GM23338 (cell line): ENCODE results near the gene LOXHD1. TPM values are rescaled to one million over a fixed set of nuclear protein-coding genes. Genes with fewer than 3 reads are reported as not detected.

Source experiments
- ATAC-seq: fragments of 200-7000 bp; cut with Tn5 transposase; 3 replicates; pipeline ENCODE4 v1.9.1; 2020
- DNase-seq: peaks from one replicate; pipeline ENCODE4 v3.0.0-alpha.2; 2015; ENCODE audit warnings: low spot score
- H2AFZ ChIP-seq: fragments of 200-600 bp; sonication (generic); 2 replicates; pipeline ENCODE4 v1.8.0; 2016; ENCODE audit warnings: antibody characterized with exemption, mild to moderate bottlenecking, moderate library complexity
- H3F3A ChIP-seq: fragments of 200-600 bp; sonication (generic); replicated peaks from 2 replicates; pipeline ENCODE4 v1.8.0; 2017; ENCODE audit warnings: antibody characterized with exemption, mixed run types, low read depth
- H3K27ac ChIP-seq: fragments of 200-600 bp; sonication (generic); 2 replicates; pipeline ENCODE4 v1.6.1; 2016; ENCODE audit warnings: low read depth
- H3K27me3 ChIP-seq: fragments of 200-600 bp; sonication (generic); 2 replicates; pipeline ENCODE4 v1.8.0; 2016; ENCODE audit warnings: mild to moderate bottlenecking, mixed run types, moderate library complexity; ENCODE audit not compliant: insufficient read depth
- H3K36me3 ChIP-seq: fragments of 200-600 bp; sonication (generic); 2 replicates; pipeline ENCODE4 v1.8.0; 2016; ENCODE audit warnings: mild to moderate bottlenecking; ENCODE audit not compliant: insufficient read depth
- H3K4me1 ChIP-seq: fragments of 200-600 bp; sonication (generic); 2 replicates; pipeline ENCODE4 v1.8.0; 2016; ENCODE audit warnings: mild to moderate bottlenecking, moderate library complexity; ENCODE audit not compliant: insufficient read depth
- H3K4me2 ChIP-seq: fragments of 200-600 bp; sonication (generic); 2 replicates; pipeline ENCODE4 v1.7.1; 2017; ENCODE audit warnings: mixed run types
- H3K4me3 ChIP-seq: fragments of 200-600 bp; sonication (generic); 2 replicates; pipeline ENCODE4 v1.6.1; 2016; ENCODE audit warnings: mixed run types
- H3K79me2 ChIP-seq: fragments of 200-600 bp; sonication (generic); replicated peaks from 2 replicates; pipeline ENCODE4 v1.8.0; 2017; ENCODE audit warnings: mild to moderate bottlenecking; ENCODE audit not compliant: insufficient read depth
- H3K9me2 ChIP-seq: fragments of 200-600 bp; sonication (generic); 2 replicates; pipeline ENCODE4 v1.8.0; 2017; ENCODE audit not compliant: insufficient read depth
- H4K20me1 ChIP-seq: fragments of 200-600 bp; sonication (generic); replicated peaks from 2 replicates; pipeline ENCODE4 v1.8.0; 2017; ENCODE audit warnings: mild to moderate bottlenecking; ENCODE audit not compliant: insufficient read depth
- H3K27ac Mint-ChIP-seq: 2 replicates; pipeline ENCODE4 v1.8.0; 2020; ENCODE audit warnings: inconsistent platforms, mild to moderate bottlenecking, moderate library complexity, mixed read lengths
- H3K27me3 Mint-ChIP-seq: 3 replicates; pipeline ENCODE4 v1.8.0; 2022; ENCODE audit warnings: low read depth, mild to moderate bottlenecking, moderate library complexity, mixed read lengths, inconsistent platforms; ENCODE audit not compliant: insufficient read depth, poor library complexity
- H3K36me3 Mint-ChIP-seq: 3 replicates; pipeline ENCODE4 v1.8.0; 2021; ENCODE audit warnings: low read depth, mild to moderate bottlenecking, inconsistent platforms, moderate library complexity, mixed read lengths
- H3K4me1 Mint-ChIP-seq: 3 replicates; pipeline ENCODE4 v1.8.0; 2020; ENCODE audit warnings: mild to moderate bottlenecking, inconsistent platforms, mixed read lengths
- H3K4me3 Mint-ChIP-seq: 3 replicates; pipeline ENCODE4 v1.8.0; 2021; ENCODE audit warnings: moderate library complexity, mild to moderate bottlenecking, inconsistent platforms, mixed read lengths
- H3K9me3 Mint-ChIP-seq: 3 replicates; pipeline ENCODE4 v1.8.0; 2020; ENCODE audit warnings: moderate library complexity, mild to moderate bottlenecking, inconsistent platforms, mixed read lengths
- CREB1 ChIP-seq: fragments of 250-450 bp; sonication (Bioruptor Pico); IDR thresholded peaks from 2 replicates; pipeline ENCODE4 v1.5.0; 2020; ENCODE audit warnings: low read depth, mild to moderate bottlenecking, moderate library complexity
- EZH2phosphoT487 ChIP-seq: fragments of 200-600 bp; sonication (generic); IDR thresholded peaks from one replicate; pipeline ENCODE4 v1.8.1; 2018; ENCODE audit warnings: antibody characterized with exemption; ENCODE audit not compliant: unreplicated experiment
- JUNB ChIP-seq: IDR thresholded peaks from one replicate; pipeline ENCODE4 v1.6.1; 2016; ENCODE audit warnings: antibody characterized with exemption; ENCODE audit not compliant: unreplicated experiment
- POLR2AphosphoS5 ChIP-seq: IDR thresholded peaks from 2 replicates; pipeline ENCODE4 v1.6.1; 2016; ENCODE audit warnings: antibody characterized with exemption, low read depth
- STAT1 ChIP-seq: IDR thresholded peaks from one replicate; pipeline ENCODE4 v1.6.1; 2016; ENCODE audit warnings: antibody characterized with exemption; ENCODE audit not compliant: unreplicated experiment
- ZNF114 ChIP-seq: fragments of 250-450 bp; sonication (Bioruptor Pico); IDR thresholded peaks from 2 replicates; pipeline ENCODE4 v1.5.0; 2020; ENCODE audit warnings: mild to moderate bottlenecking, moderate library complexity
- ZNF331 ChIP-seq: fragments of 250-450 bp; sonication (Bioruptor Pico); IDR thresholded peaks from 2 replicates; pipeline ENCODE4 v1.5.0; 2020; ENCODE audit warnings: low read depth, mild to moderate bottlenecking, moderate library complexity
- polyA plus RNA-seq: library from polyadenylated mRNA; unstranded; fragments of >200 nt; fragmentation: Nextera tagmentation; extraction: Ambion mirVana; gene quantifications from 2 replicates; pipeline ENCODE4 v1.2.1, GENCODE V29; 2016
- total RNA-seq: library from RNA; depleted of rRNA; stranded (reverse); fragments of >200 nt; shearing (Covaris generic); gene quantifications from 2 replicates; pipeline ENCODE4 v1.2.3, GENCODE V29; 2014
- TF ChIP-seq, protein P1 (sequence below), 2 experiments: fragments of 200-600 bp in 1 of 2; sonication (generic) in 1 of 2; conservative IDR thresholded peaks; 2 replicates each; pipeline versions ENCODE4 v1.5.1 to v1.6.1; 2016 to 2017; ENCODE audit warnings: antibody characterized with exemption in 2 of 2, low read depth in 2 of 2, mild to moderate bottlenecking in 2 of 2, moderate library complexity in 1 of 2
- TF ChIP-seq, protein P2 (sequence below): IDR thresholded peaks from one replicate; pipeline ENCODE4 v1.6.1; 2018; ENCODE audit warnings: antibody characterized with exemption; ENCODE audit not compliant: unreplicated experiment
- TF ChIP-seq, protein P3 (sequence below): fragments of 250-450 bp; sonication (Bioruptor Pico); IDR thresholded peaks from 2 replicates; pipeline ENCODE4 v1.5.0; 2020; ENCODE audit warnings: mild to moderate bottlenecking, moderate library complexity

The LOXHD1 gene
- total and polyA plus RNA-seq, 2 experiments from 2014 or later, result 0.17 TPM; not detected in 1

DNA sequence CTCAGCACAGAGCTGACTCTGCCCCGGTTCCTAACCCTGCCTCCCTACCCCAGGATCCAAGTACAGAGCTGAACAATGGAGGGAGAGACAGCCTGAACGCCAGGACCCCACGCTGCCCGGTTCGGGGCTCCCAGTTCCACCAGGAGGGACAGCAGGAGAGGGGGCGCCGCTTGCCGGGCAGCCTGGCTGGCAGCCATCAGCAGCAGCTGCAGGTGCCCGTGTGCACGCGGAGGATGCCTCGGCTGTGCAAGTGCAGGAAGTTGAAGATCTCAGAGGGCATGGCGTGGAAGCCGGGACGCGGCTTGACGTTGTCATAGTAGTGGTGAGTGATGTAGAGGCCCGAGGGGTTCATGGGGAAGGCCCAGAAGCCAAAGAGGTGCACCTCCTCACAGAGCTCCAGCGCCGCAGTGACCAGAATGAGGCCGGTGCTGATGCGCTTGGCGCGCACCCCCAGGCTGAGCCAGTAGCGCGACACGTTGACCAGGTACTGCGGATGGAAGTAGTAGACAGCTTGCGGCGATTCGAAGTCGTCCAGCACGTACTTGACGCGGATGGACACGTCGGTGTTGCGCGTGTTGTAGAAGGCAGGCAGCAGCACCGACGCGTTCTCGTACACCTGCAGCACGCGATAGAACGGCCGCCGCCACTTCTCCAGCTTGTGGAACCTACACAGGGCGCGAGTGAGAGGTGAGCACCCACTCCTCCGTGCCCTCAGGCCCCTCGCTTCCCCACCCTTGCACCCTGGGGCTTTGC, 23.0 kb upstream of the LOXHD1 start (continued):
- TF ChIP-seq, protein P1, sequence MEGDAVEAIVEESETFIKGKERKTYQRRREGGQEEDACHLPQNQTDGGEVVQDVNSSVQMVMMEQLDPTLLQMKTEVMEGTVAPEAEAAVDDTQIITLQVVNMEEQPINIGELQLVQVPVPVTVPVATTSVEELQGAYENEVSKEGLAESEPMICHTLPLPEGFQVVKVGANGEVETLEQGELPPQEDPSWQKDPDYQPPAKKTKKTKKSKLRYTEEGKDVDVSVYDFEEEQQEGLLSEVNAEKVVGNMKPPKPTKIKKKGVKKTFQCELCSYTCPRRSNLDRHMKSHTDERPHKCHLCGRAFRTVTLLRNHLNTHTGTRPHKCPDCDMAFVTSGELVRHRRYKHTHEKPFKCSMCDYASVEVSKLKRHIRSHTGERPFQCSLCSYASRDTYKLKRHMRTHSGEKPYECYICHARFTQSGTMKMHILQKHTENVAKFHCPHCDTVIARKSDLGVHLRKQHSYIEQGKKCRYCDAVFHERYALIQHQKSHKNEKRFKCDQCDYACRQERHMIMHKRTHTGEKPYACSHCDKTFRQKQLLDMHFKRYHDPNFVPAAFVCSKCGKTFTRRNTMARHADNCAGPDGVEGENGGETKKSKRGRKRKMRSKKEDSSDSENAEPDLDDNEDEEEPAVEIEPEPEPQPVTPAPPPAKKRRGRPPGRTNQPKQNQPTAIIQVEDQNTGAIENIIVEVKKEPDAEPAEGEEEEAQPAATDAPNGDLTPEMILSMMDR (conservative IDR thresholded peaks at IDR 0.05; ENCODE audit: low read depth in 2 of 2), result no peak
- TF ChIP-seq STAT1 (no peak), JUNB (no peak), POLR2AphosphoS5 (no peak), EZH2phosphoT487 (no peak), CREB1 (CRISPR knock-in tag) (no peak)
- TF ChIP-seq, protein P2, sequence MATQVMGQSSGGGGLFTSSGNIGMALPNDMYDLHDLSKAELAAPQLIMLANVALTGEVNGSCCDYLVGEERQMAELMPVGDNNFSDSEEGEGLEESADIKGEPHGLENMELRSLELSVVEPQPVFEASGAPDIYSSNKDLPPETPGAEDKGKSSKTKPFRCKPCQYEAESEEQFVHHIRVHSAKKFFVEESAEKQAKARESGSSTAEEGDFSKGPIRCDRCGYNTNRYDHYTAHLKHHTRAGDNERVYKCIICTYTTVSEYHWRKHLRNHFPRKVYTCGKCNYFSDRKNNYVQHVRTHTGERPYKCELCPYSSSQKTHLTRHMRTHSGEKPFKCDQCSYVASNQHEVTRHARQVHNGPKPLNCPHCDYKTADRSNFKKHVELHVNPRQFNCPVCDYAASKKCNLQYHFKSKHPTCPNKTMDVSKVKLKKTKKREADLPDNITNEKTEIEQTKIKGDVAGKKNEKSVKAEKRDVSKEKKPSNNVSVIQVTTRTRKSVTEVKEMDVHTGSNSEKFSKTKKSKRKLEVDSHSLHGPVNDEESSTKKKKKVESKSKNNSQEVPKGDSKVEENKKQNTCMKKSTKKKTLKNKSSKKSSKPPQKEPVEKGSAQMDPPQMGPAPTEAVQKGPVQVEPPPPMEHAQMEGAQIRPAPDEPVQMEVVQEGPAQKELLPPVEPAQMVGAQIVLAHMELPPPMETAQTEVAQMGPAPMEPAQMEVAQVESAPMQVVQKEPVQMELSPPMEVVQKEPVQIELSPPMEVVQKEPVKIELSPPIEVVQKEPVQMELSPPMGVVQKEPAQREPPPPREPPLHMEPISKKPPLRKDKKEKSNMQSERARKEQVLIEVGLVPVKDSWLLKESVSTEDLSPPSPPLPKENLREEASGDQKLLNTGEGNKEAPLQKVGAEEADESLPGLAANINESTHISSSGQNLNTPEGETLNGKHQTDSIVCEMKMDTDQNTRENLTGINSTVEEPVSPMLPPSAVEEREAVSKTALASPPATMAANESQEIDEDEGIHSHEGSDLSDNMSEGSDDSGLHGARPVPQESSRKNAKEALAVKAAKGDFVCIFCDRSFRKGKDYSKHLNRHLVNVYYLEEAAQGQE, result no peak

DNA sequence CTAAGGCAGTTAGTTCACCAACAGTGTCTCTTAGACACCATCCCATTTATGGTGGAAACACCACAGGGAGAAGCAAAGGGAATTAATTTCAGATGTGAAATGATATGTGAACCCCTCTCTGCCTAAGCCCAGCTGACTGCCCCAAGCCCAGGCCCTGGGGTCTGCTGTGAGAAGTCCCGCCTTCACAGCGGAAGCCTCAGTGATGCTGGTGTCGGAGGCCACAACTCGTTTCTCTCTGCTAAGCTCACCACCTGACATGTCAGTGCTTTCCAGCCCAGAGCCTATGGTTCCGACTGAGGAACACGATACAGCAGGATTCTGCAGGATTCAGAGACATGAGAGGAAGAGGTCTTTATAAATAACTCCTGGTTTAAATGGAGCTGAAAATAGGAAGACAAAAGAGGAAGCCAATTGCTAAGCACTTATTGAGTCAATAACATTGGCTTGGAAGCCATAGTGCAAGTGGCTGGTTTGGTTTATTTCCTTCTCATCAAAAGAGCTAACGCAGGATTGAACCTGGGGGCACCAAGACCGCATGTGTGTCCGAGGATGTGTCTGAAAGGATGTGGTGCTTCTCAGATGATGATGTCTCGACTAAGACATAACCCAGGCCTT, 21.9 kb upstream of the LOXHD1 start:
- DNase-seq, result no peak
- H3K4me3 Mint-ChIP-seq, result no peak overlapping the region
- no peak overlapping the region for H3K27ac Mint-ChIP-seq
- peaks cover 2% of the 10 kb centered on the region for H3K27me3 Mint-ChIP-seq
- H3K9me3 Mint-ChIP-seq, result no peaks in the 10 kb centered on the region
- no peak overlapping the region for H3K4me3 ChIP-seq
- H3K79me2 ChIP-seq, result no peaks in the 10 kb centered on the region
- no peaks in the 10 kb centered on the region for H4K20me1 ChIP-seq
- peaks cover 3% of the 10 kb centered on the region for H3K4me1 Mint-ChIP-seq
- no peaks in the 10 kb centered on the region for H3K4me1 ChIP-seq
- H3K36me3 Mint-ChIP-seq, result no peaks in the 10 kb centered on the region
- no peaks in the 10 kb centered on the region for H3F3A ChIP-seq
- H3K36me3 ChIP-seq, result no peaks in the 10 kb centered on the region
- H3K27me3 ChIP-seq, result no peaks in the 10 kb centered on the region
- H3K27ac ChIP-seq, result no peak overlapping the region
- no peak overlapping the region for H3K4me2 ChIP-seq
- H3K9me2 ChIP-seq, result no peaks in the 10 kb centered on the region
- ATAC-seq, result no peak
- H2AFZ ChIP-seq, result no peak overlapping the region
- TF ChIP-seq, protein P3, sequence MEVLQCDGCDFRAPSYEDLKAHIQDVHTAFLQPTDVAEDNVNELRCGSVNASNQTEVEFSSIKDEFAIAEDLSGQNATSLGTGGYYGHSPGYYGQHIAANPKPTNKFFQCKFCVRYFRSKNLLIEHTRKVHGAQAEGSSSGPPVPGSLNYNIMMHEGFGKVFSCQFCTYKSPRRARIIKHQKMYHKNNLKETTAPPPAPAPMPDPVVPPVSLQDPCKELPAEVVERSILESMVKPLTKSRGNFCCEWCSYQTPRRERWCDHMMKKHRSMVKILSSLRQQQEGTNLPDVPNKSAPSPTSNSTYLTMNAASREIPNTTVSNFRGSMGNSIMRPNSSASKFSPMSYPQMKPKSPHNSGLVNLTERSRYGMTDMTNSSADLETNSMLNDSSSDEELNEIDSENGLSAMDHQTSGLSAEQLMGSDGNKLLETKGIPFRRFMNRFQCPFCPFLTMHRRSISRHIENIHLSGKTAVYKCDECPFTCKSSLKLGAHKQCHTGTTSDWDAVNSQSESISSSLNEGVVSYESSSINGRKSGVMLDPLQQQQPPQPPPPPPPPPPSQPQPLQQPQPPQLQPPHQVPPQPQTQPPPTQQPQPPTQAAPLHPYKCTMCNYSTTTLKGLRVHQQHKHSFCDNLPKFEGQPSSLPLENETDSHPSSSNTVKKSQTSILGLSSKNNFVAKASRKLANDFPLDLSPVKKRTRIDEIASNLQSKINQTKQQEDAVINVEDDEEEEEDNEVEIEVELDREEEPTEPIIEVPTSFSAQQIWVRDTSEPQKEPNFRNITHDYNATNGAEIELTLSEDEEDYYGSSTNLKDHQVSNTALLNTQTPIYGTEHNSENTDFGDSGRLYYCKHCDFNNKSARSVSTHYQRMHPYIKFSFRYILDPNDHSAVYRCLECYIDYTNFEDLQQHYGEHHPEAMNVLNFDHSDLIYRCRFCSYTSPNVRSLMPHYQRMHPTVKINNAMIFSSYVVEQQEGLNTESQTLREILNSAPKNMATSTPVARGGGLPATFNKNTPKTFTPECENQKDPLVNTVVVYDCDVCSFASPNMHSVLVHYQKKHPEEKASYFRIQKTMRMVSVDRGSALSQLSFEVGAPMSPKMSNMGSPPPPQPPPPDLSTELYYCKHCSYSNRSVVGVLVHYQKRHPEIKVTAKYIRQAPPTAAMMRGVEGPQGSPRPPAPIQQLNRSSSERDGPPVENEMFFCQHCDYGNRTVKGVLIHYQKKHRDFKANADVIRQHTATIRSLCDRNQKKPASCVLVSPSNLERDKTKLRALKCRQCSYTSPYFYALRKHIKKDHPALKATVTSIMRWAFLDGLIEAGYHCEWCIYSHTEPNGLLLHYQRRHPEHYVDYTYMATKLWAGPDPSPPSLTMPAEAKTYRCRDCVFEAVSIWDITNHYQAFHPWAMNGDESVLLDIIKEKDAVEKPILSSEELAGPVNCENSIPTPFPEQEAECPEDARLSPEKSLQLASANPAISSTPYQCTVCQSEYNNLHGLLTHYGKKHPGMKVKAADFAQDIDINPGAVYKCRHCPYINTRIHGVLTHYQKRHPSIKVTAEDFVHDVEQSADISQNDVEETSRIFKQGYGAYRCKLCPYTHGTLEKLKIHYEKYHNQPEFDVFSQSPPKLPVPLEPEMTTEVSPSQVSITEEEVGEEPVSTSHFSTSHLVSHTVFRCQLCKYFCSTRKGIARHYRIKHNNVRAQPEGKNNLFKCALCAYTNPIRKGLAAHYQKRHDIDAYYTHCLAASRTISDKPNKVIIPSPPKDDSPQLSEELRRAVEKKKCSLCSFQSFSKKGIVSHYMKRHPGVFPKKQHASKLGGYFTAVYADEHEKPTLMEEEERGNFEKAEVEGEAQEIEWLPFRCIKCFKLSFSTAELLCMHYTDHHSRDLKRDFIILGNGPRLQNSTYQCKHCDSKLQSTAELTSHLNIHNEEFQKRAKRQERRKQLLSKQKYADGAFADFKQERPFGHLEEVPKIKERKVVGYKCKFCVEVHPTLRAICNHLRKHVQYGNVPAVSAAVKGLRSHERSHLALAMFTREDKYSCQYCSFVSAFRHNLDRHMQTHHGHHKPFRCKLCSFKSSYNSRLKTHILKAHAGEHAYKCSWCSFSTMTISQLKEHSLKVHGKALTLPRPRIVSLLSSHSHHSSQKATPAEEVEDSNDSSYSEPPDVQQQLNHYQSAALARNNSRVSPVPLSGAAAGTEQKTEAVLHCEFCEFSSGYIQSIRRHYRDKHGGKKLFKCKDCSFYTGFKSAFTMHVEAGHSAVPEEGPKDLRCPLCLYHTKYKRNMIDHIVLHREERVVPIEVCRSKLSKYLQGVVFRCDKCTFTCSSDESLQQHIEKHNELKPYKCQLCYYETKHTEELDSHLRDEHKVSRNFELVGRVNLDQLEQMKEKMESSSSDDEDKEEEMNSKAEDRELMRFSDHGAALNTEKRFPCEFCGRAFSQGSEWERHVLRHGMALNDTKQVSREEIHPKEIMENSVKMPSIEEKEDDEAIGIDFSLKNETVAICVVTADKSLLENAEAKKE (CRISPR knock-in tag), result no peak
- TF ChIP-seq ZNF114 (CRISPR knock-in tag) (no peak), ZNF331 (CRISPR knock-in tag) (no peak), POLR2AphosphoS5 (no peak)
